Right cardiac atrium (tissue), 5 donors: ENCODE data around the gene LDLRAD4. TPM values are rescaled to one million over a fixed set of nuclear protein-coding genes. Genes with fewer than 3 reads are reported as not detected.

Experiments
- ATAC-seq, 2 donors: fragments of 200-7000 bp; cut with Tn5 transposase; one replicate each; pipeline versions ENCODE4 v1.8.0 to v1.9.1; 2020; ENCODE audit warnings: moderate library complexity in 2 of 2, mild to moderate bottlenecking in 1 of 2
- DNase-seq, 3 donors: peaks; one replicate each; pipeline ENCODE4 v3.0.0-alpha.2; 2020
- H3K27ac ChIP-seq: one replicate; pipeline ENCODE4 v1.5.1; 2013; ENCODE audit warnings: mild to moderate bottlenecking, low read length, control low read depth, moderate library complexity
- H3K27me3 ChIP-seq: one replicate; pipeline ENCODE4 v1.6.1; 2013; ENCODE audit not compliant: control insufficient read depth, insufficient read depth
- H3K4me1 ChIP-seq: one replicate; pipeline ENCODE4 v1.6.1; 2013; ENCODE audit warnings: low read length; ENCODE audit not compliant: control insufficient read depth, insufficient read depth
- H3K4me3 ChIP-seq: one replicate; pipeline ENCODE4 v1.5.1; 2013; ENCODE audit warnings: low read length, control low read depth
- H3K9me3 ChIP-seq: one replicate; pipeline ENCODE4 v1.6.1; 2013; ENCODE audit warnings: low read length; ENCODE audit not compliant: control insufficient read depth
- WGBS: extraction: QIAGEN DNeasy Blood & Tissue Kit; methylation state at CpG from one replicate; pipeline ENCODE4 v1.1.7; 2013; 5-methylcytosine and 5-hydroxymethylcytosine counted together
- intact Hi-C, 4 donors: fragments of 100-400 bp; cut with DNase I; formaldehyde crosslinking; loops; one replicate each; pipeline versions ENCODE4 v1.11.0 to v1.14.0; 2022 to 2023
- polyA plus RNA-seq: library from polyadenylated mRNA; stranded (reverse); fragments of 200-250 nt; gene quantifications from one replicate; pipeline ENCODE4 v1.2.3, GENCODE V29; 2013
- total RNA-seq, 4 donors: library from RNA; stranded (reverse); fragmentation: NEBNext Ultra II Directional; extraction: Animal tissue kit (Norgen Biotek cat#: 25700); gene quantifications; one replicate each; pipeline ENCODE4 v1.2.1, GENCODE V29; 2021
- donor health status: healthy with polysubstance abuse.
- donor health status: DM: no; HTN: yes; CAD: no.
- donor health status: DM: no; HTN: no; CAD: no.
- donor health status: DM: no; HTN: yes; CAD: no; lungs with severe emphysema.
- donor health status: DM: yes; HTN: yes; CAD: no.

LDLRAD4 gene
- total and polyA plus RNA-seq, 5 donors, result 25.7 to 159 (median 68.1) TPM

DNA sequence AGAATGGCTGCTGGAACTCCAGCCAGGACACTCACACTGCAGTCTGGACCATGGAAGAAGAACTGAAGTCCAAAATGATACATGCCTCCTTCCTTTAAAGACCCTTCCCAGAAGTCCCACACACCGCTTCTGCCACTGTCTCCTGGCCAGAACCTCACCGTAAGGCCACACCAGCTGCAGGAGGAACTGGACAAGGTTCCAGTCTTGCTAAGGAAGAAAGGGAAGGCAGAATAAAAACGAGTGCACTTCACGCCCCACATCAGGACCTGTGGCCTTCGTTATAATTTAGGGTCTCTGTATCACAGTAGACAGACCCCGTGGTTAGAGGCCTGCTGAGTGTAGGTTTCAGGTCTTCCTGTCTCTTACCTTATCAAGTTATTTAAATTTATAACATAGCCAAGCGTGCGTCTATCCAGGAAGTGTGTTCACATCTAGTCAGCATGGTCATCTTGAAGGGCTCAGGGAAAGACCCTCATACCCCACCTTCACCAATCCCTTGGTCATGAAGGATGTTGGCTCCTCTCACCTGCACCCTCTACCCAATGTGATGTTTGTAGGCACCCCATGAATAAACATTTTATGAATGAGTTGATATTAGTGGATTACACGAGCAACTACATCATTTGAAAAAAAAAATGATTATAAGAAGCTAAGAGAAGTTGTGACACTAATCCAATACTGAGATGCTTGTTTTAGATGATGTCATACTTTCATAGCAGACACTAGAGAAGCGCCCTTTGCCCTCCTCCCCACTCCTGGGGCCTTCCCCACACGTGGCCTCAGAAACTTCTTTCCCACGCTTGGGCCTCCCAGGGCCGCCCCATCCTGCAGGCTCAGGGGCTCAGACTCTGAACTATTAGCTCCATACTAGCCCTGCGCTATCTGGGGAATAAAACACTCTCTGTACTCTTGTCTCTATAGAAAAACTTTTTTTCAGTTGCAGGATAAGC lies 350.2 kb downstream of the LDLRAD4 start:
- Histone ChIP-seq H3K4me1 (peaks cover 7% of the 10 kb centered on the region), H3K4me3 (no peak overlapping the region), H3K27me3 (no peaks in the 10 kb centered on the region), H3K9me3 (no peaks in the 10 kb centered on the region), H3K27ac (no peak overlapping the region)
- ATAC-seq (no peak), DNase-seq (peak in 1 of 3 donors; percentile 18)
- intact Hi-C loops, result loop anchor here in 1 of 4 donors (5.0 to 10.0 kb wide), 2 partner anchors 44 to 156 kb away; partner anchors contain the start of genes FAM210A and RNMT
- 79% methylated on average over 14 of the region's 14 CpGs for WGBS

DNA sequence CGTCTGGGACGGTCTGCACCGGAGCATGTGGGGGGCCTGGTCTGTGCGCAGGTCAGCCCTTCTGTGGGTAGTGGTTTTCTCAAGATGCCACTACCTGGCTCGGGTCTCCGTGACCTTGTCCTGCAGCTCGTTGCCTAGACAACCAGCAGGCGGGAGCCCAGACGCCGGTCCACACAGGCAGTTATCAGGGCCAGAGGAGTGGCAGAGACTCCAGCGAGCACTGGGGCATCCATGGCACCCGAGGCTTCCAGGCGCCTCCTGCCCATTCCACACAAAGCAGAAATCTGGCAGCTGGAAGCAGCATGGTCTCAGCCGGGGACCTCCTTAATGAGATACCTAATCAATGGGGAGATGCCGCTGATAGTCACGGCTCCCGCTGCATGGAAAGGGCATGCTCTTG lies 351.7 kb downstream of the LDLRAD4 start:
- Histone ChIP-seq H3K27me3 (no peaks in the 10 kb centered on the region), H3K27ac (no peak overlapping the region), H3K4me1 (peaks cover 4% of the 10 kb centered on the region), H3K9me3 (no peaks in the 10 kb centered on the region), H3K4me3 (no peak overlapping the region)
- ATAC-seq, result no peak
- peak in 1 of 3 donors; percentile 24 for DNase-seq
- intact Hi-C loops, result no loop called here
- WGBS, result 76% methylated on average over 17 of the region's 17 CpGs

DNA sequence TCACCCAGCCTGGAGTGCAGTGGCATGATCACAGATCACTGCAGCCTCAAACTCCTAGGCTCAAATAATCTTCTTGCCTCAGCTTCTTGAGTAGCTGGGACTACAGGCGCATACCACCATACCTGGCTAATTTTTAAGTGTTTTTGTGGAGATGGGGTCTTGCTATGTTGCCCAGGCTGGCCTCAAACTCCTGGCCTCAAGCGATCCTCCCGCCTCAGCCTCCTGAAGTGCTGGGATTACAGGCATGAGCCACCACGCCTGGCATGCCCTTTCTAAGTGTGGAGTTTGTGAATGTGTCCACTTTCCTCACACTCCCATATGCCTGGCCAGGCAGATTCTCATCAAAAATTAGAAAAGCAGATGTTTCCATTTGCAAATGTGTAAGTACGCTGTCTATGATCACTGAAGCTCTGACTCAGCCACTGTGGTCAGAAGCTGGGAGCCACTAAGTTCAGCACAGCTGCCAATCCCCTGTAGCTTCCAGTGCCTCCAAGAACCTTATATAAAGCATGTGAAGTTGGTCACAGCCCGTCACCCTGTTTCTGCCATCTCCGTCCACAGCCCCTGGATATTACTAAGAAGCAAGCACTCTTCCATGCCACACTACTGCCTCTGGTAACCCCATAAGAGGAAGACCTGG lies 352.4 kb downstream of the LDLRAD4 start:
- Histone ChIP-seq H3K27me3 (no peaks in the 10 kb centered on the region), H3K4me1 (peaks cover 1% of the 10 kb centered on the region), H3K9me3 (no peaks in the 10 kb centered on the region), H3K4me3 (no peak overlapping the region), H3K27ac (no peak overlapping the region)
- ATAC-seq (no peak), DNase-seq (no peak)
- intact Hi-C loops, result no loop called here
- 95% methylated on average over 7 of the region's 7 CpGs for WGBS

DNA sequence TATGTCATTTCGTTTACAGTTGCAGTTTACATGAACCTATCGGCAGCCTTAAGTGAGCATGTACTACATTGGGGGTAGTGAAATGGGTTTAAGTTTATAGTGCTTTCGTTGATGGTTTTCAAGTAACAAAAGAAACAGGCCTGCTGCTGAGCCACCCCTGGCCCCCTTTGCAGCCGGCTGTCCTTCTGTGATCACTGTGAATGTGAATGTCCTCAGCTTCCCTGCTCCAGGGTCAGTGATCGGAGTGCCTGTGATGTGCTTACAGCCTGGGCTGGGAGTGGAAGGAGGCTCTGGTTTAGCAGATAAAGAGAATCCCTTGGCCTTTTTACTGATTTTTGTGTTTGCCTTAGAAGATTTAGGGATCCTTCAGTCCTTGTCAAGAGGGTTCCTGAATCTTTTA lies 353.6 kb downstream of the LDLRAD4 start:
- no peaks in the 10 kb centered on the region for H3K27me3 ChIP-seq
- H3K27ac ChIP-seq, result no peak overlapping the region
- intact Hi-C loops, result no loop called here
- H3K9me3 ChIP-seq, result no peaks in the 10 kb centered on the region
- H3K4me1 ChIP-seq, result no peaks in the 10 kb centered on the region
- 96% methylated on average over 5 of the region's 5 CpGs for WGBS
- ATAC-seq (no peak), DNase-seq (no peak)
- H3K4me3 ChIP-seq, result no peak overlapping the region

DNA sequence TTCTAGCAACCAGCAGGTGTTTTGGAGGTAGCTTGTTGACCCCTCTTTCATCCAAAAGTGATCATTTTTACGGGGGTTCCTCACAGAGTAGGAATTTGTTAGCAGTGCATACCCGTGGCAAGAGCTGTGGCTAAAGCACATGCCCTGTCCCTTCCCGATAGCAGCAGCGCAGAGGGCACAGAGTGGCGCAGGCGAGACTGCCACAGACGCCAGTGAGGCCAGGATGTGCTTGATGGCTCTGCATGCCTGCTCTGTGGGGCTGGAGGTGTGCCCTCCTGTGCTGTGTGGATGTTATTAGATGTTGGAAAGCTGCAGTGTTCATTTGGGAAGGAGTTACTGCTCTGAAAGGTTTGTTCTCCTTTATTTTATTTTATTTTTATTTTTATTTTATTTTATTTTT lies 354.2 kb downstream of the LDLRAD4 start:
- Histone ChIP-seq H3K9me3 (no peaks in the 10 kb centered on the region), H3K27ac (no peak overlapping the region), H3K27me3 (no peaks in the 10 kb centered on the region), H3K4me1 (no peaks in the 10 kb centered on the region), H3K4me3 (no peak overlapping the region)
- no peak for ATAC-seq
- peak in 1 of 3 donors; percentile 22 for DNase-seq
- WGBS, result 96% methylated on average over 7 of the region's 7 CpGs
- intact Hi-C loops, result no loop called here

DNA sequence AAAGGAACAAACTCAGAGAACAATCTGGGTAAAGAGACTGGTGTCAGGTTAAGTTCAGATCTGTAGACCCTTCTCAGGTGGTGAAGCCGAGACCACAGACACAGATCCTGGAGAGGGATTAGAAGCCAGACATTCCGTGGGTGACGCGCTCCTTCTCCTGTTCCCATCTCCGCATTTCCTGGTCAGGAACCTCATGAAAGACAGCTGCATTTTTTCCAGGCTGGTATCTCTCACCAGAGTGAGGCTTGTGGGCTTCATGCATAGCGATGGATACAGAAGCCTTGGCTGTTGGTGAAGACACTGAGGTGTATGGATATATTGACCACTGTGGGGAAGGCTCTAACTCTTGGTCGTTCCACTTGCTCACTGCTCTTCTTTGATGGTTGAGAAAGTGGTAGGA lies 355.2 kb downstream of the LDLRAD4 start:
- Histone ChIP-seq H3K9me3 (no peaks in the 10 kb centered on the region), H3K27me3 (no peaks in the 10 kb centered on the region), H3K27ac (no peak overlapping the region), H3K4me1 (no peaks in the 10 kb centered on the region), H3K4me3 (no peak overlapping the region)
- intact Hi-C loops, result no loop called here
- DNase-seq (no peak), ATAC-seq (no peak)
- 95% methylated on average over 7 of the region's 7 CpGs for WGBS

DNA sequence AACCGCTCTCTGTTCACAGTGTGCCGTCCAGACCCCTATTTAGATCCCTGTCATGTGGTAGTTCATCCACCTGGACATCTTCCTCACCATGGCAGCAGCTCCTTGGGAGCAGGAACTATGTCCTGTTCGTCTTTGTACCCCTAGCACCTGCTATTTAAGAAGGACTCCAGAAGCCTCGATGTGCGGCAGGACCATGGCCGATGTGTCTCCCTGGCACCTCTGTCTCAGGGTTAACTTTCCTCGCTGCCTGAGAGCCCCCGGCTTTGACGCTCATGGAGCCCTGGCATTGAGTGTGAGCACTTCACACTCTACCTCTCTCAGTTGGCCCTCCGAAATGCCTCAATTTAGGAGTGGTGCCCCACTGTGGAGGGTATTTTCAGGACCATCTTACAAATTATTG lies 355.8 kb downstream of the LDLRAD4 start:
- Histone ChIP-seq H3K27ac (no peak overlapping the region), H3K4me3 (no peak overlapping the region), H3K9me3 (no peaks in the 10 kb centered on the region), H3K27me3 (no peaks in the 10 kb centered on the region), H3K4me1 (peaks cover 1% of the 10 kb centered on the region)
- ATAC-seq, result no peak
- 98% methylated on average over 10 of the region's 10 CpGs for WGBS
- intact Hi-C loops, result no loop called here
- DNase-seq, result no peak

DNA sequence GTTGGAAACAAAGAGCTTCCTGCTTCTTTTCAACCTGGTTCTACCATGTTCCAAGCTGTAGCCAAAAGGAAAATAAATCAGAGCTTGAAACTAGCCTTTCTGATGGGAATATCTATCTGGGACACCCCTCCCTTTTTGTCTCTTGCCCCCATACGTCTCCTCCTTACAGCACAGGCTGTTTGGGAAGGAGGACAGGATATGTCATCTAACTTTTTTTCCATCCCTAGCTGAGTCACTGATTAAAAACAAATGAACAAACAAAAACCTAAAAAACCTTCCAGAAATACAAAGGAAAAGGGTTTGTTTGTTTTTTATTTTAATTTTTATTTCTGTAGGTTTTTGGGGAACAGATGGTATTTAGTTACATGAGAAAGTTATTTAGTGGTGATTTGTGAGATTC lies 356.2 kb downstream of the LDLRAD4 start:
- H3K4me1 ChIP-seq, result peaks cover 2% of the 10 kb centered on the region
- H3K27ac ChIP-seq, result no peak overlapping the region
- no peaks in the 10 kb centered on the region for H3K27me3 ChIP-seq
- DNase-seq (no peak), ATAC-seq (no peak)
- H3K4me3 ChIP-seq, result no peak overlapping the region
- intact Hi-C loops, result no loop called here
- no peaks in the 10 kb centered on the region for H3K9me3 ChIP-seq
- 55% methylated on average over 1 of the region's 1 CpG for WGBS

DNA sequence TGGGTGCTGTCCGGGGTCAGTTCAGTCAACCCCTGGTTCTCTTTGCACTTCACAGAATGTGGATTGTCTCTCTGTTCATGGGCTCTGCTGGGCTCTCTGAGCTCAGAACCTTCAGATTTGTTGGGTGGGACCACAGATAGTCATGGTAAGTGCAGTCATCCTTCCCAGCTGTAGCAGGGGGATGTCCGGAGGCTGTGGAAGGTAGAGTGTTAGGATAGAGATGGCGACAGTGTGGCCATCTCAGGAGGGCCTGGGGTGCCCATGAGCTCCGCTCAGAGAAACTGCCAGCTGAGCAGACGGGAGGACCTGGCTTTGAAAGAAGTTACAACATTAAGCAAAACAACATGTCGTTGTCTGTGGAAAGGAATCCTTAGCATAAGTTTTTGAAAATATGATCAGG lies 358.0 kb downstream of the LDLRAD4 start:
- H3K4me1 ChIP-seq, result peaks cover 2% of the 10 kb centered on the region
- no peak overlapping the region for H3K27ac ChIP-seq
- no peaks in the 10 kb centered on the region for H3K27me3 ChIP-seq
- H3K4me3 ChIP-seq, result no peak overlapping the region
- 90% methylated on average over 6 of the region's 6 CpGs for WGBS
- intact Hi-C loops, result no loop called here
- no peaks in the 10 kb centered on the region for H3K9me3 ChIP-seq
- no peak for ATAC-seq
- no peak for DNase-seq

DNA sequence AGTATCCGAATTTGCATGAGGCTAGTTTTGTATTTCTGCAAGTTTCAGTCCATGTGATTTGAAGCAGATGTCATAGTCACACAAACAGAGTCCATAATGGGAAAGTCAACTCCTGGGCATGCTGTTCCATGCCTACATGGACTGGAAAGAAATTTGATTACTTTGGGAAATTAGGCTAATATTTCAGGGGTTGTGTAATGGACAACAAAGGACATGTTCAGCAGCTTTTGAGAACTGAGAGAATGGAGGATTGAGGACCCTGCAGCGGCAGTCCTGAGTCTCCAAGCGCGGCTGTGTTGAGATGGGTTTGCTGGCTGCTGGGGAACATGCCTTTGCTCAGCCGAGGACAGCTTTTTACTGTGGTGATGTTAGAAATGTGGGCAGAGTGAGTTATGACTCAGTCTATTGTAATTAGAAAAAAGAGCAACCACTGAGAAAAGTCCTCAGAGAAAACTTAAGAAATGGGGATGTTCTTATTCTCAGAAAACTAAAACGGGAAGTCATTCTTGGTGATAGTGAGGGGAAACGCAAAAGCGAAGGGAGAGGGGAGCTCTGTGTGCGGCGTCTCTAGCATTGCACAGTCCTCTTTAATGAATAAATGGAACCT lies 358.6 kb downstream of the LDLRAD4 start:
- Histone ChIP-seq H3K27me3 (no peaks in the 10 kb centered on the region), H3K4me3 (no peak overlapping the region), H3K9me3 (no peaks in the 10 kb centered on the region), H3K27ac (no peak overlapping the region), H3K4me1 (peaks cover 2% of the 10 kb centered on the region)
- WGBS, result 56% methylated on average over 10 of the region's 10 CpGs
- DNase-seq (no peak), ATAC-seq (peak; percentile 45 to 53)
- intact Hi-C loops, result no loop called here

DNA sequence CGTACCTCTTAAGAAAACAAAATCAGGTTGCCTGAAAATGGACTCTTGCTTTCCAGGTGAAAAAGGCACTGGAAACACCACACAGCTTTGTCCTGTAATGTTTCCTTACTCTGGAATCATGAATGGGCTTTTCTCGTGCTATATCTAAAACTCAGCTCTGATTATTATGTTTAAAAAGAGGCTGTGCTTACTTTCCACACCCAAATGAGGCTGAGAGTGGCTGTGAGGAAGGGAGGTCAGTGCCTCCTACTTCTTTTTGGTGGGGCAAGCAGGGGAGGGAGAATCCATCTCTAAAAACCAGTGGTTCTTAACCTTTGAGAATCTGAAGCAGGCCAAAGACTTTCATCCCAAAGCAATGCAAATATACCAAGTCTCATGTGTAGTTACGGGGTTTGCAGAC lies 359.2 kb downstream of the LDLRAD4 start:
- intact Hi-C loops, result no loop called here
- 81% methylated on average over 3 of the region's 3 CpGs for WGBS
- DNase-seq (no peak), ATAC-seq (no peak)
- no peaks in the 10 kb centered on the region for H3K27me3 ChIP-seq
- no peak overlapping the region for H3K27ac ChIP-seq
- no peaks in the 10 kb centered on the region for H3K9me3 ChIP-seq
- peaks cover 2% of the 10 kb centered on the region for H3K4me1 ChIP-seq
- no peak overlapping the region for H3K4me3 ChIP-seq
